A549 treated with Mapracorat at 1 μM for 4 hours (cell line): ENCODE measurements around the gene LSM3. TPM values are rescaled to one million over a fixed set of nuclear protein-coding genes. Genes with fewer than 3 reads are reported as not detected.

ENCODE experiments used
- total RNA-seq: library from RNA; stranded (reverse); fragments of 200-300 nt; extraction: Qiagen RNA extraction; gene quantifications from 5 replicates; pipeline ENCODE4 v1.2.3, GENCODE V29; 2022

Gene LSM3
- 19.7 to 25.7 TPM (median 21.8 TPM) in 5 replicates for total RNA-seq

GRCh38 chr3:14178247-14179113 lies at the start of gene LSM3, which contains the start of gene XPC:
TSS of gene LSM3 (plus strand) at chr3:14178817. CDS start at chr3:14178861, 44 bp downstream.
TSS of gene XPC (minus strand) at chr3:14178601. CDS start at chr3:14178568, 33 bp downstream.

Other genes with a start within 250 kb of the LSM3 start
- 35.7 to 40.5 TPM (median 39.0 TPM) in 5 replicates for gene CHCHD4, start 53.9 kb upstream of the LSM3 start, total RNA-seq
- gene TMEM43, start 53.8 kb upstream of the LSM3 start, total RNA-seq: 105 to 125 TPM (median 120 TPM) in 5 replicates
- 27.9 to 34.1 TPM (median 33.1 TPM) in 5 replicates for gene XPC, start 216 bp upstream of the LSM3 start, total RNA-seq
- gene SLC6A6, start 223.8 kb downstream of the LSM3 start, total RNA-seq: 76.0 to 96.5 TPM (median 89.5 TPM) in 5 replicates